Endothelial cell of umbilical vein (primary cell): ENCODE data around the gene GALK1. TPM values are rescaled to one million over a fixed set of nuclear protein-coding genes. Genes with fewer than 3 reads are reported as not detected.

Experiments
- BruUV-seq: library from RNA; stranded (reverse); fragments of 400-500 nt; replicated peaks from 2 replicates; lab custom pipeline; 2021; lab: Mats Ljungman, UMichigan
- CTCF ChIA-PET: fragments of 300-600, 350-600 bp; sonication (Branson Sonifier 250); formaldehyde crosslinking; loops from one replicate; lab custom pipeline; 2021; ENCODE audit warnings: antibody characterized with exemption, inconsistent platforms; lab: Charles Lee
- POLR2A ChIA-PET: fragments of 300-600, 350-600 bp; sonication (Branson Sonifier 250); formaldehyde crosslinking; loops from one replicate; lab custom pipeline; 2021; ENCODE audit warnings: antibody characterized with exemption, inconsistent platforms; lab: Charles Lee
- DNase-seq: peaks from one replicate; pipeline ENCODE4 v3.0.0-alpha.2; 2011; ENCODE audit warnings: low read depth, low spot score
- FAIRE-seq: peaks from 2 replicates; lab custom pipeline; 2011; peaks lifted over from hg19 to GRCh38; lab: Jason Lieb, UNC
- H2AFZ ChIP-seq: 2 replicates; pipeline ENCODE4 v1.6.0; 2012; ENCODE audit warnings: low read depth, low read length, control low read depth, inconsistent platforms
- H3K27ac ChIP-seq: 2 replicates; pipeline ENCODE4 v1.5.1; 2011; ENCODE audit warnings: low read depth, mild to moderate bottlenecking, control low read depth, low read length, moderate library complexity; ENCODE audit not compliant: insufficient read depth
- H3K27me3 ChIP-seq, 2 experiments: 2 replicates each; pipeline versions ENCODE4 v1.6.0 to v1.6.1; 2011; ENCODE audit warnings: low read length in 2 of 2, mixed read lengths in 1 of 2; ENCODE audit not compliant: control insufficient read depth in 2 of 2, insufficient read depth in 2 of 2
- H3K36me3 ChIP-seq, 2 experiments: 2 replicates in 1 of 2; 3 replicates in 1 of 2; pipeline ENCODE4 v1.5.1; 2011; ENCODE audit warnings: low read length in 2 of 2, mild to moderate bottlenecking in 1 of 2, moderate library complexity in 1 of 2; ENCODE audit not compliant: control insufficient read depth in 2 of 2, insufficient read depth in 2 of 2; ENCODE audit errors: extremely low read depth in 1 of 2
- H3K4me1 ChIP-seq: 3 replicates; pipeline ENCODE4 v1.5.1; 2011; ENCODE audit warnings: mild to moderate bottlenecking, low read length; ENCODE audit not compliant: control insufficient read depth, insufficient read depth; ENCODE audit errors: extremely low read depth
- H3K4me2 ChIP-seq: 2 replicates; pipeline ENCODE4 v1.6.1; 2011; ENCODE audit warnings: low read length, control low read depth, mixed read lengths; ENCODE audit not compliant: insufficient read depth
- H3K4me3 ChIP-seq, 3 experiments: fragments of 200-600 bp in 1 of 3; sonication (generic), shearing (Covaris generic) in 1 of 3; replicated peaks in 1 of 3; 2 replicates each; pipeline ENCODE4 v1.5.1; 2011 to 2016; ENCODE audit warnings: control low read depth in 3 of 3, low read length in 3 of 3, mild to moderate bottlenecking in 2 of 3, inconsistent platforms in 1 of 3, low read depth in 1 of 3, moderate library complexity in 1 of 3; ENCODE audit not compliant: insufficient read depth in 1 of 3
- H3K79me2 ChIP-seq: 2 replicates; pipeline ENCODE4 v1.6.0; 2012; ENCODE audit warnings: low read length, inconsistent platforms; ENCODE audit not compliant: control insufficient read depth, insufficient read depth
- H3K9ac ChIP-seq: replicated peaks from 2 replicates; pipeline ENCODE3; 2011; ENCODE audit warnings: low read length, control low read depth; ENCODE audit not compliant: insufficient read depth; ENCODE audit errors: extremely low read depth
- H3K9me1 ChIP-seq: replicated peaks from 3 replicates; pipeline ENCODE4 v1.6.0; 2011; ENCODE audit warnings: mild to moderate bottlenecking, low read length; ENCODE audit not compliant: control insufficient read depth, insufficient read depth; ENCODE audit errors: extremely low read depth
- H3K9me3 ChIP-seq: replicated peaks from 2 replicates; pipeline ENCODE4 v1.5.1; 2012; ENCODE audit warnings: low read length, inconsistent platforms; ENCODE audit not compliant: control insufficient read depth, insufficient read depth
- H4K20me1 ChIP-seq: replicated peaks from 2 replicates; pipeline ENCODE3; 2011; ENCODE audit warnings: mild to moderate bottlenecking, low read length; ENCODE audit not compliant: control insufficient read depth, insufficient read depth; ENCODE audit errors: extremely low read depth
- CTCF ChIP-seq, 2 donors: IDR thresholded peaks; 1 replicate in 1 of 2; 2 replicates in 1 of 2; pipeline ENCODE4 v1.5.1; 2011; ENCODE audit warnings: low read length in 2 of 2, mild to moderate bottlenecking in 2 of 2, moderate library complexity in 2 of 2, control low read depth in 1 of 2, inconsistent platforms in 1 of 2, low read depth in 1 of 2; ENCODE audit not compliant: insufficient read depth in 1 of 2; ENCODE audit errors: extremely low read depth in 1 of 2
- EZH2 ChIP-seq: IDR thresholded peaks from 2 replicates; pipeline ENCODE4 v1.6.1; 2012; ENCODE audit warnings: borderline replicate concordance, low read depth, mild to moderate bottlenecking, moderate library complexity, low read length, inconsistent platforms; ENCODE audit not compliant: severe bottlenecking
- FOS ChIP-seq: IDR thresholded peaks from 2 replicates; pipeline ENCODE4 v1.6.1; 2011; ENCODE audit warnings: mild to moderate bottlenecking, low read length, moderate library complexity, borderline replicate concordance; ENCODE audit not compliant: insufficient read depth
- GATA2 ChIP-seq: IDR thresholded peaks from 2 replicates; pipeline ENCODE4 v1.7.0; 2011; ENCODE audit warnings: low read depth, mild to moderate bottlenecking, moderate library complexity, mixed read lengths, low read length; ENCODE audit not compliant: insufficient read length, insufficient read depth
- JUN ChIP-seq: IDR thresholded peaks from 2 replicates; pipeline ENCODE4 v1.6.1; 2011; ENCODE audit warnings: borderline replicate concordance, low read depth; ENCODE audit not compliant: insufficient read length, insufficient read depth
- MAX ChIP-seq: IDR thresholded peaks from 2 replicates; pipeline ENCODE4 v1.6.1; 2011; ENCODE audit not compliant: insufficient read depth, insufficient read length
- MYC ChIP-seq: IDR thresholded peaks from one replicate; pipeline ENCODE4 v1.6.1; 2011; ENCODE audit warnings: mild to moderate bottlenecking, low read depth, low read length
- POLR2AphosphoS5 ChIP-seq: IDR thresholded peaks from 2 replicates; pipeline ENCODE4 v1.6.1; 2012; ENCODE audit warnings: low read depth, mild to moderate bottlenecking, control low read depth, low read length, moderate library complexity; ENCODE audit not compliant: insufficient read depth
- dilution Hi-C: fragments of 300-500 bp; cut with MboI; formaldehyde crosslinking; loops from one replicate; pipeline ENCODE4 v1.15.0; 2019; ENCODE audit warnings: low sequenced_read_pairs; ENCODE audit not compliant: extremely low pct_ligation_motif_present
- intact Hi-C: fragments of 100-400 bp; cut with micrococcal nuclease; formaldehyde crosslinking; loops from one replicate; pipeline ENCODE4 v1.10.0; 2022
- polyA plus RNA-seq, 4 experiments: library from polyadenylated mRNA; depleted of rRNA in 3 of 4; stranded (reverse) in 3 of 4; unstranded in 1 of 4; fragments of >200 nt; gene quantifications; 2 replicates each; pipeline versions ENCODE4 v1.2.1 to v1.2.3, GENCODE V29; 2011 to 2012; ENCODE audit warnings: missing spikeins in 1 of 4
- total RNA-seq: library from RNA; stranded (reverse); gene quantifications from 2 replicates; pipeline ENCODE4 v1.2.3, GENCODE V29; 2021

GALK1 gene
- total and polyA plus RNA-seq, 2 donors (not counting 3 experiments of a cell fraction or from before 2014, with no cell fraction given) = 45.8 to 63.7 TPM

GRCh38 chr17:75757086-75757681 lies 7.8 kb downstream of the GALK1 start:
- no peak for TF ChIP-seq POLR2AphosphoS5
- TF ChIP-seq MAX = no peak
- TF ChIP-seq FOS = no peak
- POLR2A ChIA-PET = no interaction called here
- BruUV-seq = no TSS peak
- no peaks in the 10 kb centered on the region for H3K79me2 ChIP-seq
- H2AFZ ChIP-seq = no peak overlapping the region
- dilution Hi-C loops (no loop called here), intact Hi-C loops (no loop called here)
- H3K4me3 ChIP-seq = no peak overlapping the region
- H3K36me3 ChIP-seq = peaks cover 0 to 2% of the 10 kb centered on the region in 2 experiments
- no peak for DNase-seq
- no peaks in the 10 kb centered on the region for H3K27me3 ChIP-seq
- no peak overlapping the region for H3K27ac ChIP-seq
- H3K4me2 ChIP-seq = no peak overlapping the region
- H3K9me1 ChIP-seq = no peaks in the 10 kb centered on the region
- no peak overlapping the region for H3K9ac ChIP-seq
- H3K9me3 ChIP-seq = no peaks in the 10 kb centered on the region
- FAIRE-seq = no peak
- CTCF ChIA-PET = interaction anchor here (1.5 to 1.8 kb wide), 2 partner anchors 9 to 124 kb away, joined by 4 to 5 read pairs; partner anchors contain the start of gene SMIM5
- H3K4me1 ChIP-seq = no peaks in the 10 kb centered on the region
- no peaks in the 10 kb centered on the region for H4K20me1 ChIP-seq

- ChIA-PET POLR2A (no interaction called here), CTCF (interaction anchor here (0.8 to 1.8 kb wide), 4 partner anchors 9 to 124 kb away, joined by 3 to 5 read pairs (median 4); partner anchors contain the start of gene SMIM5)
- BruUV-seq = no TSS peak
Observed at GRCh38 chr17:75756451-75757085, 8.4 kb downstream of the GALK1 start.

More at GRCh38 chr17:75756451-75757085, 8.4 kb downstream of the GALK1 start:
- DNase-seq (no peak), FAIRE-seq (no peak)
- Histone ChIP-seq H3K79me2 (no peaks in the 10 kb centered on the region), H4K20me1 (no peaks in the 10 kb centered on the region), H3K4me3 (no peak overlapping the region), H3K9ac (no peak overlapping the region), H3K4me1 (no peaks in the 10 kb centered on the region), H3K9me3 (no peaks in the 10 kb centered on the region), H3K27me3 (no peaks in the 10 kb centered on the region), H3K36me3 (peaks cover 0 to 2% of the 10 kb centered on the region in 2 experiments), H2AFZ (no peak overlapping the region), H3K4me2 (no peak overlapping the region), H3K27ac (no peak overlapping the region), H3K9me1 (no peaks in the 10 kb centered on the region)
- dilution Hi-C loops = no loop called here
- TF ChIP-seq EZH2 (no peak), GATA2 (no peak), CTCF (IDR thresholded peaks at IDR 0.05; ENCODE audit: extremely low read depth in 1 of 2, insufficient read depth in 1 of 2, low read depth in 1 of 2, low read length in 2 of 2) (no peak), POLR2AphosphoS5 (no peak), JUN (no peak), MYC (no peak)
- intact Hi-C loops = no loop called here
